ENCODE measurements around the gene ZNRF3. TPM values are rescaled to one million over a fixed set of nuclear protein-coding genes. Genes with fewer than 3 reads are reported as not detected.
"Not testable (repeated sequence)": the region's sequence is repeated elsewhere in the genome, so short reads cannot be mapped to it uniquely, and the experiment has no call there.

ZNRF3 gene
- total RNA-seq, 1 donor from 2014 or later, result 6.4 TPM

DNA sequence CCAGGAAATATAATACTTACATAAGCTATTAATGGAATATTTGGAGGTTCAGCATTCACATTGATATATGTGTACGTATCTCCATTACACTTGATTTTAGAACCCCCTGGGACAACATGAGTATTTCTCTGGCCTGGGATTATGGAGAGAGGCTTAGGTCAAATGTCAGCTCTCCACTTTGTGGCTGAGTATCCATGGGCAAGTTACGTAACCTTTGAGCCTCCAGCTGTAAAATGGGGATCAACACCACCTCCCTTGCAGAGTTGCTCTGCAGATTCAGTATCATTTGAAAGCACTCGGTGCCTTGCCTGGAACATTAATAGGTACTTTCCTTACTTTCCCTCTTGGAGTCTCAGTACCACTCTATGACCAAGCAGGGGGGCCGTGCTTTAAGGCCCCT, 145.1 kb downstream of the ZNRF3 start:
- no peak for DNase-seq (ENCODE audit: extremely low read depth, low read depth, low spot score)

DNA sequence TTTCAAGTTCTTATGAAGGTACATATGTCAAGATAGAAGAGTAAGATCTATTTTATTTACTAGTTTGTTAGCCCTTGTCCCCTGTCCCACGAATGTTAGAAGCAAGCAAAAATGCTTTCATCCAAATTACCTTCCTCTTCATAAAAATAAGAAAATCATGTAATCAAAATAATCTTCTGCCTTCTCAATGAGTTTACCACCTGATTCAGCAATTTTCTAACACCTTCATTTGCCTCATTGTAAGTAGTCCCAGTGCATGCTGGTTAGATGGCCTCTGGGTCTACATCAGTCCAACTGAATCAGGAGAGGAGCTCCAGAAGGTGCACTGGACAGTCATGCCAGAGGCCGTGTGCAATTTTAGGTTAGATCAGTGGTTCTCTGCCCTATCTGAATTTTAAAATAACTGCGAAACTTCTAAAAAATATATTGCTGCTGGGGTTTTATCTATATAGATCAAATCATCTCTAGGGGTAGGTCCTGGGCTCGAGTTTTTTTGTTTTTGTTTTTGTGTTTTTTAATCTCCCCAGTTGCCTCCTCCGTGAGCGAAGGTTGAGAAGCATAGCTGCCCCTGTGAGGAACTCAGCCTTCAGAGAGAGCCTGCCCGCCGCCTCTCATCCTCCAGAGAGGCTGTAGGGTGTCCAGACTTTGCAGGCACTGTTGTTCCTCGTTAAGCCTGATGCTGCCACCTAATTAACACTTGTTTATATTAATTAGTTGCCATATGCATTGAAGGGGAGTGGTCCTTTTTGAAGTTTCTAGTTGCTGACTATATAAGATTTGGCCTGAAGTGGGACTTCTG, 146.0 kb downstream of the ZNRF3 start:
- no peak for DNase-seq (ENCODE audit: extremely low read depth, low read depth, low spot score)

DNA sequence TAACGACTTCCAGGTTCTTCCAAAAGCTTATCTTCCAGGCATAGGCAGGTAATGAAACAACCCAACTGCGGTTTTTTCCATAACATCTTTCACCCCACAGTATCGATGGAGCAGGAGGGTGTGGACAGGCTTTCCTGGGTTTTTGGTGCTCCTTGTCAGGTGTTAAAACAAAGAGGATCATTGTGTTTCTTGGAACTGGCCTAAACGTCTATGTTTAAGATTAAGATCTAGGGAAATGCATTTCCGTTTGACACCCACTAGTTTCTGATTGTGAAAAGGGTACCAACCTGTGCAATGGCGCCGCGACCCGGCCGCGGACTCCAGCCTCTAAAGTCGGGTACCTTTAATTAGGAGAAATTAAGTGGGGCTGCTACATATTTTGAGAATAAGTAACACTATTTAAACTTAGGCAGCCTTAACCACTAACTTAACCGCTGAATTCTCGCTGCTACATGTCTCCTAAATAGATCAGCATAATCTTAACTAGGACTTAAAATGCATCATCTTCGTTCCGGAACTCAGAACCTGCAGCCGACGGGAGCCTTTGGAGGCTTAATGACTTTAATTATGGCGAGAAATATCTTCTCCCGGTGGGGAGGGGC, 146.7 kb downstream of the ZNRF3 start:
- no peak for DNase-seq (ENCODE audit: extremely low read depth, low read depth, low spot score)

DNA sequence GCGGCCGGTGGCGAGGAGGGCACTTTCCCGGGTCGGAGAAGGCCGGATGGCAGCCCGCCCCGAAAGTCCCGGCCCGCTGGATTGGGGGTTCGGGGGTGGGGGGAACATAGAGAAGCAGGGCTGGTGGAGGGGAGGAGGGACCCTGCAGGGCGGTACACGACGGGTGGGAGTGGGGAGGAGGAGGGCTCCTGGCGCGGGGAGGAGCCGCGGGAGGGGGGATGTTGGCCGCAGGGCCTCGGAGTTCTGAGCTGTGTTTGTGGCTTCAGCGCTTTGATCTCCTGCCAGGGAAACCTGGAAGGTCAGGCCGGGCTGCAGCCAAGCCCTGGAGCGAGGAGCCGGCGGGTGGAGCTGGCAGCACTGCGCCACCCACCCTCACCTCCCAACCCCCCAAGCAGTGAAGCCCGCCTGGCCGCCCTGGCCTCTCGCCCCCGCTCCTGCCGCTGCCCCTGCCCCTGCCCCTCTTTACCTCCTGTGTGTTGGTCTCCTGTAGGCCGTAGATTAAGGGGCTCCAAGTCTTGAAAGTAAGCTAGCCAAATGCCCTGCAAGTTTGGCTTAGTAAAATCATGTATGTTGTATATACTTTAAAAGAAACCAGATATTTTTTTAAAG, 147.3 kb downstream of the ZNRF3 start:
- no peak for DNase-seq (ENCODE audit: extremely low read depth, low read depth, low spot score)

DNA sequence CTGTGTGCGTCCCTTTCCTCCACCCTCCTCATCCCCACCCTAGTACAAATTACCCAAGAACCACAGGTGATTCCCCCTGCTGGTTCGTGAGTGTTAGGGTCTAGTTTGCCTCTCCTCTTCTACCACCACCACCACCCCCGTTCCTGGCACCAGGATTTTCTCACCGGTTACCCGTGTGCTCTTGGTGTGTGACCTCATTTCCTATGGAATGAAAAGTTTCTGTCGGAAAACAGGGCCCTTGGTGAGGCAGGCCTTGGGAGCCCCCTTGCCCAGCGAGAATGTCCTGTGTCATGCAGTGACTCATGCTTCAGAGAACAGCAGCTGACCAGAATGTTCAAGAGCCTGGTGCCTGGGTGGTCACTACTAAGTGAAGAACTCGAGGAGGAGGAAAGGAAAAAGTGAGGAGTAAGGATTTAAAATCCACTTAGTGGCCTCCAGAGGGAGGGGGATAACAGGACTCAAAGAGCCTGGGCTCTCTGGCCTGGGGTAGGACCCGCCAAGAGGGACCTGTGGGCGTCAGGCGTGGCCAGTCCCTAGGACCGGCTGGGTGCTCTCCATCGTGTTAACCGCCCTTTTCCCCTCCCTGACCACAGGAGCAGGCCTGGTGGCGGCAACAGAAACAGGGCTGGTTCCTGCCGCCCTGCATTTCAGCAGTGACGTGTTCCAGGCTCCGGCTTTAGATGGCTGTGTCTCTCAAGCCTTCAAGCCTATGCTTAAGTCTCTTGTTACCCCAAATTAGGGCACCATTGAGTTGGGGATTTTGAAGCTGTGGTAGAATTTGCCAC, 148.0 kb downstream of the ZNRF3 start:
- DNase-seq (ENCODE audit: extremely low read depth, low read depth, low spot score), result peak; percentile 95

DNA sequence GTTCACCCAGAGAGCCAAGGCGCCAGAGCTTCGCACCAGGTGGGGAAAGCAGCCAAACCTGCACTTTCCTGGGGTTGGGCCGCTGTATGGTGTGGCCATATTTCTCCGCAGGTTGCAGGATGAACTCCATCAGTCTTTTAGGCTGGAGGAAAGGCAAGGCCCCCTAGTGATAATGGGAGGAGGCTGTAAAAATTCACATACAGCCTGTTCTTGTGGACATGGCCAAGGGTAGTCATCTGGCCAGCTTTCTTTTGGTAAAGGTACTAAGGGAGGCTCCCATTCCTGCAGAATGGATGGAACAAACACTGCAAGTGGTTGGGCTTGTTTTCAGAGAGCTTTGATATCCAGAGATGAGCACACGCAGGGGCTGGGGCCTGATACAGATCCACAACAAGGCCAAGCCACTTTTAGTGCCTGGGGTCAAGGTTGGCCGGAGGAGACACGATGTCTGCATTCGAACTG, 148.7 kb downstream of the ZNRF3 start:
- DNase-seq (ENCODE audit: extremely low read depth, low read depth, low spot score), result no peak

DNA sequence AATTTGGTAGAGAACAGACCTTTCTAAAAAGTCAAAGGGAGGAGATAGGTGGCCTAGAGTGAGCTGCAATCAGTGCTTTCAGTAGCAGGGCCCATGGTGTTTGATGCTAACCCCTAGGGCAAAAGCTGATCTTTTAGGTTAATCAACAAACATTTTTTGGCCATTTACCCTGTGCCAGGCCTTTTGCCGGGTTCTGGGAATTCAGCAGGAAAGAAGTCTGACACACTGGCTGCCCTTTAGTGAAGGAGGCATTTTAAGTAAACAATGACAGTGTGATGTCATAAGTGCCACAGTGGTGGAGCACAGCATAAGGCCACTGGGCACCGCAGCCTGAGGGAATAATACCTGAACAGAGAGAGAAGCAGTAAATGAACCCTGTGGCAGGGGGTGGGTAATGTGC, 149.2 kb downstream of the ZNRF3 start:
- DNase-seq (ENCODE audit: extremely low read depth, low read depth, low spot score), result no peak

DNA sequence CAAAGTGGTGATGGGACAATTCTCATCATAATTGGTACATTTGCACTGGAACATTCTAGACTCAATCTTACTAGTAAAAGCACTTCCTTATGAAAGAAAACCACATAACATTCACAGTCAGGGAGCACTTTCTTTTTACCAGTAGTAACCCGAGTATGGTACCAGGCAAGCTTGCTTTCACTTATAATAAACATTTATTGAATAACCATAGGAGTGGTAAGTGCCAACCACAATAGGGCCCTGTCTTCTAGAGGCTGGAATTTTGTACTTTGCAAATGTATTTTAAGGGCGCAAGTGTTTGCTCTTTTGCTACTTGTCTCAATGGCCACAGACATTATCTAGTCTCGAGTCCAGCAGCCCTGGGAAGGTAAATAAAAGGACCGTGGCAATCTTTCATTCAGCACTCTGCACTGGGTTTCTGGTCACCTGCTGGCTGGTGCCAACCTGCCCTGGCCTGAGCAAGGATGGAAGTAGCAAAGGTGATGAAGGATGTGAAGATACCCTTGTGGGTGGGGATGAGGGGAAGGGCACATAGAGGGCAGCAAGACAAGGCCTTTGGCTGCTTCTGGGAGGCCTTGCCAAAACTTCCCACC, 154.1 kb downstream of the ZNRF3 start:
- no peak for DNase-seq (ENCODE audit: extremely low read depth, low read depth, low spot score)

DNA sequence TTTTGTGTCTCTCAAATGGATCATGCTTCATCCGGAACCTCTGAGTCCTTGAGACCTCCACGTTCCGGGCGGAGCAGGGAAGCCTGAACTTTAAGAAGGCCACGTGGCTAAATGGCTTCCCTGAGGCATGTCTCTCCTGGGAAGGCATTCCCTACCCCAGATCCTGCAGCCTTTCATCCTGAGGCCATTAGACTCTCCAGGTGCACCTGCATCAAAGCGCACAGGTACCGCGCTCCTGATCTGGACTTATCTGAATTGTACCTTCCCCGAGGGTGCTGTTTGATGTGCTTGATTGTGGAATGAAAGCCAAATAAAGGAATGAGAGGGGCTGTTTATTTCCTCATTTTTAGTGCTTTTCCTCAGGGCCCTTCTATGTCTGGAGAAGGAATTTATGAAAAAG, 155.8 kb downstream of the ZNRF3 start:
- no peak for DNase-seq (ENCODE audit: extremely low read depth, low read depth, low spot score)

DNA sequence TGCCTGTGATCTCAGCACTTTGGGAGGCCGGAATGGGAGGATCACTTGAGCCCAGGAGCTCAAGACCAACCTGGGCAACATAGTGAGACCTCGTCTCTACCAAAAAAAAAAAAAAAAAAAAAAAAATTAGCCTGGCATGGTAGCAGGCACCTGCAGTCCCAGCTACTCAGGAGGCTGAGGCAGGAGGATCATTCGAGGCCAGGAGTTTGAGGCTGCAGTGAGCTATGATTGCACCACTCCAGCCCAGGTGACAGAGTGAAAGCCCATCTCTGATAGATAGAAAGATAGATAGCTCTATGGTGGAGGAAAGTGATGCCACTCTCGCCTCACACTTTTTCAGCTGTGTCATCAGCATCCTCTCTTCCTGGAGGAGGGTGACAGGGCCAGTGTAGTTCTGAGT, 156.3 kb downstream of the ZNRF3 start:
- DNase-seq (ENCODE audit: extremely low read depth, low read depth, low spot score), result not testable (repeated sequence)

DNA sequence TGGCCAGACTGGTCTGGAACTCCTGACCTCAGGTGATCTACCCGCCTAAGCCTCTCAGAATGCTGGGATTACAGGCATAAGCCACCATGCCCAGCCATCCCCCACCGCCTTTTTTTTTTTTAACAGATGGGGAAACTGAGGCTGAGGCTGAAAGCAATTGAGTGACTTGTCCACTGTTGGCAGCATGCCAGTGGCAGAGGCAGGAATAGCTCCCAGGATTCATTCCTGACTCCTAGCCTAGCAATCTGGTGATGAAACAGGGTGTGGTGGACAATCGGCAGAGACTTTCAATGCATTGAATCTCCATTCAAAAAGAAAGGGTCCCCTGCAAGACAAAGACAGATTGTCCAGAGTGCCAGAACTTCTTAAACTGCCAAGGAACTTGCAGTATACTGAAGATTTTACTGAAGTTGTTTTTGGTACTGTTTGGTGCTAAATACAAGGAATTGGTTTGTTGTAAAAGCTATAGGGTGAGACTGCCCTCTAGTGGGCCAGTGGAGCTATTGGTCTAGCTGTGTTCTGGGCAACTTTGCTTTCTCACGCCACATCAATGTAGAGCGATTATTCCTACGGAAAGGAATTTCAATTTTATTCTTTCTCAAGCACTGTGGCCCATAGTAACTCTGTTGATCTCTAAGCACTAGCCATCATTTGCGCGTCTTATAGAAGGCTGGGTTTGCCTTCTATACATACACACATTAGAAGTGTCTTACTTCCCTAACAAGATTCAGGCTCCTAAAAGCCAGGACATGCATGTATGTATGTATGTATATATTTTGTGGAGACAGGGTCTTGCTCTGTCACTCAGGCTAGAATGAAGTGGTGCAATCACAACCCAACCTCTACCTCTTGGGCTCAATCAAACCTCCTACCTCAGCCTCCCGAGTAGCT, 157.3 kb downstream of the ZNRF3 start:
- DNase-seq (ENCODE audit: extremely low read depth, low read depth, low spot score), result peak; percentile 89

DNA sequence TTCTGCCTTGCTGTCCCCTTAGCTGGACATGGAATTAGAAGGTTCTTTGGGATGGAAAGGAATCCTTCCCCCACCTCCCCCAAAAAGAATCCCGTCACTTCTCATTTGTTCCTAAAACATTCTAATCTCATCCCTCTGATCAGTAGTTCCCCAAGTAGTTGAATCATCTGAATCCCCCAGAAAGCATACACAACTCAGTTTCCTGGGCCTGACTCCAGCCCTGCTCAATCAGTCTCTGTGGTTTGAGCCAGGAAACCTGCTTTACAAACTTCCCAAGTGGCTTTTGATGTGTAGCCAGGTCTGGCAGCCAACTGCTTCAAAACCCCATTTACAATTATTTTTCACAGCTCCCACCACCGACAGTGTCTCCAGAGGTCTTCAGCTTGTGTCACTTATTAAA, 158.0 kb downstream of the ZNRF3 start:
- DNase-seq (ENCODE audit: extremely low read depth, low read depth, low spot score), result no peak

DNA sequence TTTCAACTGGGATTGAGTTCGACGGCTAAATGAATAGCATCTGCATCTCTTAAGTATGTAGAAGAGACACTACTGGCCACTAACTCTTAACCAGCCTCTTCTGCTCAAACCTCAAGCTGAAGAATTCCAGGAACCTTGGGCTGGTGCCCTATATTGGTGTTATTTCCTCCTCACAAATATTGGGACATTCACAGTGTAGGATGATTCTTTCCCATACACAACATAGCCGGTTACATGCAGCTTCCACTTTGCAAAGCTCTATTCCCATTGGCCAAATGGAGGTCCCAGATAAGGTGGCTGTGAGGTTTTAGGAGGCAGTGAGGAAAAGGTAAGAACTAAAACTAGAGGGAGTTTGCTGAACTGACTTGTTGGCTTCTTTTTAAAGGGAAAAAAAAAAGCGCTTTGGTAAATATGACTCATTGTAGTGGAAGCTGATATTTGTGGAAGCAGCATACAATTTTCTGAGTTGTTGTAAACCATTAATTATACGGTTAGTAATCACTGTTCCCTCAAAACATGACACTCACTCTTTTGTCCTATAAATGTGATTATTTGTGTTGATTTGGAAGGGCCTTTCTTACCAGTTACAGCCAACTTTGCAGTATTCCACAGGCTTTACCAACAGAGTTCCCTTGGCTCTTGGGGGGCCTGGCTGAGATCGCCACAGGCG, 160.7 kb downstream of the ZNRF3 start:
- DNase-seq (ENCODE audit: extremely low read depth, low read depth, low spot score), result no peak

DNA sequence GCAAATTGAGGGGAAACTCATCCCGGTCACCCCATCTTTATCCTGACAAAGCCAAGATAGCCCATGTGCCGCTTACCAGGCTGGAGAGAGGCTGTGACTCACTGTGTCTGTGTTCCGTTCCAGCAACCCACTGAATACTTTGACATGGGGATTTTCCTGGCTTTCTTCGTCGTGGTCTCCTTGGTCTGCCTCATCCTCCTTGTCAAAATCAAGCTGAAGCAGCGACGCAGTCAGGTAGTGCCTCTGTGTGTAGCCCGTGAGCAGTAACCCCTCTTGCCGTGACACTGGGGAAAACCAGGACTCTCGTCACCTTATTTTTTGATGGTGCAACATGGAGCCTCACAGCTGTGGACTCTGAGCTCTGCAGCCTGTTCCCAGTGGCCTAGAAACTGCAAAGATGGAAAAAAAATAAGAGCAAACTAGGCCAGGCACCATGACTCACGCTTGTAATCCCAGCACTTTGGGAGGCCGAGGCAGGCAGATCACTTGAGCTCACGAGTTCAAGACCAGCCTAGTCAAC, 161.3 kb downstream of the ZNRF3 start:
- no peak for DNase-seq (ENCODE audit: extremely low read depth, low read depth, low spot score)

DNA sequence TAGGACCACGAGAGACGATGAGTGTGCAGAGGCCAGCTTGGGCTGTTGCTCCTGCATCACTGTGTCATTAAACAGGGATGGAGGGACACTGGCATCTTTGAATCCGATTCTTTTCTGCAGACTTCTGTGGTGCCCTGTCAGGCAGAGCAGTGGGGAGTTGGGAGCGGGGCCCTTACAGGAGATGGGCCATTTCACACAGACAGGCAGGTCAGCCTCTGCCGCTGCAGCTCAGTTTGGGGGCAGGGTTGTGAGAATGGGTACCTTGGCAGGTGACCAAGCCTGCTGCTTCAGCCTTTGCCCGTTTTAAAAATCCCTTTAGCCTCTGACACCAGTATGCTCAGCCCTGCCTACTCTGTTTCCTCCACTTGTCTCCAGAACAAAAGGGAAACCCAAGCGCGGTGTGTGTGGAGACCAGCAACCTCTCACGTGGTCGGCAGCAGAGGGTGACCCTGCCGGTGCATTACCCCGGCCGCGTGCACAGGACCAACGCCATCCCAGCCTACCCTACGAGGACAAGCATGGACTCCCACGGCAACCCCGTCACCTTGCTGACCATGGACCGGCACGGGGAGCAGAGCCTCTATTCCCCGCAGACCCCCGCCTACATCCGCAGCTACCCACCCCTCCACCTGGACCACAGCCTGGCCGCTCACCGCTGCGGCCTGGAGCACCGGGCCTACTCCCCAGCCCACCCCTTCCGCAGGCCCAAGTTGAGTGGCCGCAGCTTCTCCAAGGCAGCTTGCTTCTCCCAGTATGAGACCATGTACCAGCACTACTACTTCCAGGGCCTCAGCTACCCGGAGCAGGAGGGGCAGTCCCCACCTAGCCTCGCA, 165.7 kb downstream of the ZNRF3 start:
- no peak for DNase-seq (ENCODE audit: extremely low read depth, low read depth, low spot score)

DNA sequence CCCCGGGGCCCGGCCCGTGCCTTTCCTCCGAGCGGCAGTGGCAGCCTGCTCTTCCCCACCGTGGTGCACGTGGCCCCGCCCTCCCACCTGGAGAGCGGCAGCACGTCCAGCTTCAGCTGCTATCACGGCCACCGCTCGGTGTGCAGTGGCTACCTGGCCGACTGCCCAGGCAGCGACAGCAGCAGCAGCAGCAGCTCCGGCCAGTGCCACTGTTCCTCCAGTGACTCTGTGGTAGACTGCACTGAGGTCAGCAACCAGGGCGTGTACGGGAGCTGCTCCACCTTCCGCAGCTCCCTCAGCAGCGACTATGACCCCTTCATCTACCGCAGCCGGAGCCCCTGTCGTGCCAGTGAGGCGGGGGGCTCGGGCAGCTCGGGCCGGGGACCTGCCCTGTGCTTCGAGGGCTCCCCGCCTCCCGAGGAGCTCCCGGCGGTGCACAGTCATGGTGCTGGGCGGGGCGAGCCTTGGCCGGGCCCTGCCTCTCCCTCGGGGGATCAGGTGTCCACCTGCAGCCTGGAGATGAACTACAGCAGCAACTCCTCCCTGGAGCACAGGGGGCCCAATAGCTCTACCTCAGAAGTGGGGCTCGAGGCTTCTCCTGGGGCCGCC, 166.4 kb downstream of the ZNRF3 start:
- DNase-seq (ENCODE audit: extremely low read depth, low read depth, low spot score), result no peak

DNA sequence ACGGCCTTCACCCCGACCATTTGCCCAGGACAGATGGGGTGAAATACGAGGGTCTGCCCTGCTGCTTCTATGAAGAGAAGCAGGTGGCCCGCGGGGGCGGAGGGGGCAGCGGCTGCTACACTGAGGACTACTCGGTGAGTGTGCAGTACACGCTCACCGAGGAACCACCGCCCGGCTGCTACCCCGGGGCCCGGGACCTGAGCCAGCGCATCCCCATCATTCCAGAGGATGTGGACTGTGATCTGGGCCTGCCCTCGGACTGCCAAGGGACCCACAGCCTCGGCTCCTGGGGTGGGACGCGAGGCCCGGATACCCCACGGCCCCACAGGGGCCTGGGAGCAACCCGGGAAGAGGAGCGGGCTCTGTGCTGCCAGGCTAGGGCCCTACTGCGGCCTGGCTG, 167.1 kb downstream of the ZNRF3 start:
- no peak for DNase-seq (ENCODE audit: extremely low read depth, low read depth, low spot score)
